Measurements from ENCODE around the gene PCDHB4.
"Not testable (repeated sequence)": the region's sequence is repeated elsewhere in the genome, so short reads cannot be mapped to it uniquely, and the experiment has no call there.

The PCDHB4 gene

DNA sequence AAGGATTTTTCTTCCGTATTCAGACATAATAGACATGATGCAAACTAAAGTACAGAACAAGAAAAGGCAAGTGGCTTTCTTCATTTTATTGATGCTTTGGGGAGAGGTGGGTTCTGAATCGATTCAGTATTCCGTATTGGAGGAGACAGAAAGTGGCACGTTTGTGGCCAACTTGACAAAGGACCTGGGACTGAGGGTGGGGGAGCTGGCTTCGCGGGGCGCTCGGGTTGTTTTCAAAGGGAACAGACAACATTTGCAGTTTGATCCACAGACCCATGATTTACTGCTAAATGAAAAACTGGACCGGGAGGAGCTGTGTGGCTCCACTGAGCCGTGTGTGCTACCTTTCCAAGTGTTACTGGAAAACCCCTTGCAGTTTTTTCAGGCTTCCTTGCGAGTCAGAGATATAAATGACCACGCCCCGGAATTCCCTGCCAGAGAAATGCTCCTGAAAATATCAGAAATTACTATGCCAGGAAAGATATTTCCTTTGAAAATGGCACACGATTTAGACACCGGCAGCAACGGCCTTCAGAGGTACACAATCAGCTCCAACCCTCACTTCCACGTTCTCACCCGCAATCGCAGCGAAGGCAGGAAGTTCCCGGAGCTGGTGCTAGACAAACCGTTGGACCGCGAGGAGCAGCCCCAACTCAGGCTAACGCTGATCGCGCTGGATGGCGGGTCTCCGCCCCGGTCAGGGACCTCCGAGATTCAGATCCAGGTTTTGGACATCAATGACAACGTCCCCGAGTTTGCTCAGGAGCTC lies 28.8 kb downstream of the PCDHB4 start:
- no peak for DNase-seq

DNA sequence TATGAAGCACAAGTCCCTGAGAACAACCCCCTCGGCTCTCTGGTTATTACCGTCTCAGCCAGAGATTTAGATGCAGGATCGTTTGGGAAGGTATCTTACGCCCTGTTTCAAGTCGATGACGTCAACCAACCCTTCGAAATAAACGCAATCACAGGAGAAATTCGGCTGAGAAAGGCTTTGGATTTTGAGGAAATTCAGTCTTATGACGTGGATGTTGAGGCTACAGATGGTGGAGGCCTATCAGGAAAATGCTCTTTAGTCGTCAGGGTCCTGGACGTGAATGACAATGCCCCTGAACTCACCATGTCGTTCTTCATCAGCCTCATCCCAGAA lies 29.3 kb downstream of the PCDHB4 start:
- no peak for DNase-seq

GRCh38 chr5:141151632-141152031 lies 30.0 kb downstream of the PCDHB4 start:
- DNase-seq = not testable (repeated sequence)

DNA sequence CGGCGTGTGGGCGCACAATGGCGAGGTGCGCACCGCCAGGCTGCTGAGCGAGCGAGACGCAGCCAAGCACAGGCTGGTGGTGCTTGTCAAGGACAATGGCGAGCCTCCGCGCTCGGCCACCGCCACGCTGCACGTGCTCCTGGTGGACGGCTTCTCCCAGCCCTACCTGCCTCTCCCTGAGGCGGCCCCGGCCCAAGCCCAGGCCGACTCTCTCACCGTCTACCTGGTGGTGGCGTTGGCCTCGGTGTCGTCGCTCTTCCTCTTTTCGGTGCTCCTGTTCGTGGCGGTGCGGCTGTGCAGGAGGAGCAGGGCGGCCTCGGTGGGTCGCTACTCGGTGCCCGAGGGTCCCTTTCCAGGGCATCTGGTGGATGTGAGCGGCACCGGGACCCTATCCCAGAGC lies 30.5 kb downstream of the PCDHB4 start:
- not testable (repeated sequence) for DNase-seq

DNA sequence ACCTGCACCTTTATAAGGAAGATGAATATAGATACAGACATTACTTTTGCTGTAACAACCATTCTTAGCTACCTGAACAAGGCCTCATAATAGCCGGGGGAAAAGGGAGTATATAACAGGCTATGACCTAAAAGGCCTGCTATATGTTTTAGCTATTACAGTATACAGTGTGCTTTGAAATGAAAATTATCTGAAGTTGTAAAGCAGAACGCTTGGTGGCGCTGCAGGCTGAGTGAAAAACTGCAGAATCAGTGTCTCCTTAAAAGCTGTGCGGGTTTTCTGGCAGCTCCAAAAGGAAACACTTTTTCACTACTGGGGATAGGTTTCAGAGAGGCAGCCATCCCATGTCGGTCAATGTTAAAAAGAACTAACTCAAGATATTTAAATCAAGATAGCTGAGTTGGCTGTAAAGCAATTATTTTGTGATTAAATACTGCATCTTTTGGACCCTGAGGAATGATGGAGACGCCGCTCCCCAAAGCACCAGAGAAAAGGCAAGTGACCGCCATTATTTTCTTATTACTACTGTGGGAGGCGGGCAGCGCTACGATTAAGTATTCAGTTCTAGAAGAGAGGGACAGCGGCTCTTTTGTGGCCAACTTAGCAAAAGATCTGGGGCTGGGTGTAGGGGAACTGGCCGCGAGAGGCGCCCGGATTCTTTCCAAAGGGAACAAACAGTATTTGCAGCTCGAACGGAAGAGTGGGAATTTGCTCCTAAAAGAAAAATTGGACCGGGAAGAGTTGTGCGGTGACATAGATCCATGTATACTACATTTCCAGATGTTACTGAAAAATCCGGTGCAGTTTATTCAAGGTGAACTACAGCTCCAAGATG lies 34.1 kb downstream of the PCDHB4 start:
- no peak for DNase-seq

DNA sequence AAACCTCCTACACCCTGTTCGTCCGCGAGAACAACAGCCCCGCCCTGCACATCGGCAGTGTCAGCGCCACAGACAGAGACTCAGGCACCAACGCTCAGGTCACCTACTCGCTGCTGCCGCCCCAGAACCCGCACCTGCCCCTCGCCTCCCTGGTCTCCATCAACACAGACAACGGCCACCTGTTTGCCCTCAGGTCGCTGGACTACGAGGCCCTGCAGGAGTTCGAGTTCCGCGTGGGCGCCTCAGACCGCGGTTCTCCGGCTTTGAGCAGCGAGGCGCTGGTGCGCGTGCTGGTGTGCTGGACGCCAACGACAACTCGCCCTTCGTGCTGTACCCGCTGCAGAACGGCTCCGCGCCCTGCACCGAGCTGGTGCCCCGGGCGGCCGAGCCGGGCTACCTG lies 35.7 kb downstream of the PCDHB4 start:
- not testable (repeated sequence) for DNase-seq

DNA sequence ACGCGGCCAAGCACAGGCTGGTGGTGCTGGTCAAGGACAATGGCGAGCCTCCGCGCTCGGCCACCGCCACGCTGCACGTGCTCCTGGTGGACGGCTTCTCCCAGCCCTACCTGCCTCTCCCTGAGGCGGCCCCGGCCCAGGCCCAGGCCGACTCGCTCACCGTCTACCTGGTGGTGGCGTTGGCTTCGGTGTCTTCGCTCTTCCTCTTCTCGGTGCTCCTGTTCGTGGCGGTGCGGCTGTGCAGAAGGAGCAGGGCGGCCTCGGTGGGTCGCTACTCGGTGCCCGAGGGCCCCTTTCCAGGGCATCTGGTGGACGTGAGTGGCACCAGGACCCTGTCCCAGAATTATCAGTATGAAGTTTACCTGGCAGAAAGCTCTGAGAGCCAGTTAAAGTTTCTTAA lies 36.3 kb downstream of the PCDHB4 start:
- not testable (repeated sequence) for DNase-seq

- no peak for DNase-seq
Observed at GRCh38 chr5:141172381-141173204, 51.0 kb downstream of the PCDHB4 start, which contains the start of gene PCDHB7. Gene PCDHB7 (plus strand): TSS chr5:141172644. CDS start chr5:141172836, 192 bp downstream.

GRCh38 chr5:141174291-141175104 lies 52.9 kb downstream of the PCDHB4 start:
- DNase-seq = not testable (repeated sequence)
